Measurements from ENCODE around the gene STAT5A.

GRCh38 chr17:42288803-42289610 is 709 bp downstream of the STAT5A start:
- no peak for TF ChIP-seq CTCF (conservative IDR thresholded peaks at IDR 0.05 in 1 of 2, IDR thresholded peaks at IDR 0.05 in 1 of 2; ENCODE audit: extremely low read depth in 1 of 2, insufficient read depth in 1 of 2, low read depth in 1 of 2, low read length in 2 of 2)
- no peak for TF ChIP-seq EZH2 (IDR thresholded peaks at IDR 0.05; ENCODE audit: borderline replicate concordance, low read length)

All from mammary epithelial cell (primary cell).